ENCODE data around the gene PLA2G4A.

The PLA2G4A gene

GRCh38 chr1:186834399-186834958, 5.7 kb downstream of the PLA2G4A start:
- no peak for DNase-seq (ENCODE audit: low read depth)

GRCh38 chr1:186835448-186835847, 6.7 kb downstream of the PLA2G4A start:
- no peak for DNase-seq (ENCODE audit: low read depth)

GRCh38 chr1:186837806-186838205, 9.1 kb downstream of the PLA2G4A start:
- DNase-seq (ENCODE audit: low read depth), result no peak

GRCh38 chr1:186838380-186839040, 9.8 kb downstream of the PLA2G4A start:
- no peak for DNase-seq (ENCODE audit: low read depth)

GRCh38 chr1:186839041-186839400, 10.3 kb downstream of the PLA2G4A start:
- DNase-seq (ENCODE audit: low read depth), result no peak

GRCh38 chr1:186841599-186841998, 12.8 kb downstream of the PLA2G4A start:
- DNase-seq (ENCODE audit: low read depth), result no peak

GRCh38 chr1:186842547-186842946, 13.8 kb downstream of the PLA2G4A start:
- no peak for DNase-seq (ENCODE audit: low read depth)

GRCh38 chr1:186843226-186843625, 14.5 kb downstream of the PLA2G4A start:
- DNase-seq (ENCODE audit: low read depth), result no peak

GRCh38 chr1:186843931-186844330, 15.2 kb downstream of the PLA2G4A start:
- no peak for DNase-seq (ENCODE audit: low read depth)

- DNase-seq (ENCODE audit: low read depth), result no peak
Measured at GRCh38 chr1:186845576-186846210, 16.9 kb downstream of the PLA2G4A start.

- no peak for DNase-seq (ENCODE audit: low read depth)
Measured at GRCh38 chr1:186848509-186849130, 19.9 kb downstream of the PLA2G4A start.

- DNase-seq (ENCODE audit: low read depth), result no peak
Measured at GRCh38 chr1:186849271-186849671, 20.5 kb downstream of the PLA2G4A start.

GRCh38 chr1:186849826-186850225, 21.1 kb downstream of the PLA2G4A start:
- DNase-seq (ENCODE audit: low read depth), result no peak

- DNase-seq (ENCODE audit: low read depth), result no peak
Measured at GRCh38 chr1:186854102-186854501, 25.4 kb downstream of the PLA2G4A start.

- DNase-seq (ENCODE audit: low read depth), result no peak
Measured at GRCh38 chr1:186858923-186859322, 30.2 kb downstream of the PLA2G4A start.

- DNase-seq (ENCODE audit: low read depth), result no peak
Measured at GRCh38 chr1:186859995-186860394, 31.2 kb downstream of the PLA2G4A start.

- no peak for DNase-seq (ENCODE audit: low read depth)
Measured at GRCh38 chr1:186864296-186864695, 35.5 kb downstream of the PLA2G4A start.

- no peak for DNase-seq (ENCODE audit: low read depth)
Measured at GRCh38 chr1:186865253-186865652, 36.5 kb downstream of the PLA2G4A start.

GRCh38 chr1:186865857-186866256, 37.1 kb downstream of the PLA2G4A start:
- DNase-seq (ENCODE audit: low read depth), result no peak

GRCh38 chr1:186869526-186870228, 40.9 kb downstream of the PLA2G4A start:
- DNase-seq (ENCODE audit: low read depth), result no peak

GRCh38 chr1:186871784-186872183, 43.0 kb downstream of the PLA2G4A start:
- no peak for DNase-seq (ENCODE audit: low read depth)

GRCh38 chr1:186872291-186872690, 43.5 kb downstream of the PLA2G4A start:
- no peak for DNase-seq (ENCODE audit: low read depth)

GRCh38 chr1:186873687-186874086, 44.9 kb downstream of the PLA2G4A start:
- no peak for DNase-seq (ENCODE audit: low read depth)
